ENCODE measurements around the gene MRPS34.
"Not testable (repeated sequence)": the region's sequence is repeated elsewhere in the genome, so short reads cannot be mapped to it uniquely, and the experiment has no call there.

Gene MRPS34

GRCh38 chr16:1746693-1747195 lies 26.2 kb downstream of the MRPS34 start:
- FAIRE-seq: no peak

- FAIRE-seq: no peak
Measured at GRCh38 chr16:1745900-1746692, 26.8 kb downstream of the MRPS34 start.

GRCh38 chr16:1745181-1745899 lies 27.6 kb downstream of the MRPS34 start:
- no peak for FAIRE-seq

- FAIRE-seq: no peak
Measured at GRCh38 chr16:1744338-1744840, 28.5 kb downstream of the MRPS34 start.

- no peak for FAIRE-seq
Measured at GRCh38 chr16:1743376-1744337, 29.3 kb downstream of the MRPS34 start.

GRCh38 chr16:1741553-1742165 lies 31.3 kb downstream of the MRPS34 start:
- FAIRE-seq: no peak

- no peak for FAIRE-seq
Measured at GRCh38 chr16:1740781-1741490, 32.0 kb downstream of the MRPS34 start.

GRCh38 chr16:1740234-1740633 lies 32.7 kb downstream of the MRPS34 start:
- no peak for FAIRE-seq

GRCh38 chr16:1734816-1735215 lies 38.1 kb downstream of the MRPS34 start:
- no peak for FAIRE-seq

- no peak for FAIRE-seq
Measured at GRCh38 chr16:1734123-1734522, 38.8 kb downstream of the MRPS34 start.

GRCh38 chr16:1732551-1732987 lies 40.4 kb downstream of the MRPS34 start:
- not testable (repeated sequence) for FAIRE-seq

- FAIRE-seq: no peak
Measured at GRCh38 chr16:1732071-1732470, 40.9 kb downstream of the MRPS34 start.

GRCh38 chr16:1731603-1732002 lies 41.3 kb downstream of the MRPS34 start:
- FAIRE-seq: no peak

GRCh38 chr16:1731073-1731472 lies 41.9 kb downstream of the MRPS34 start:
- no peak for FAIRE-seq

- no peak for FAIRE-seq
Measured at GRCh38 chr16:1729445-1729844, 43.5 kb downstream of the MRPS34 start.

GRCh38 chr16:1729026-1729425 lies 43.9 kb downstream of the MRPS34 start:
- FAIRE-seq: no peak

GRCh38 chr16:1727651-1728624 lies 45.0 kb downstream of the MRPS34 start:
- no peak for FAIRE-seq

- no peak for FAIRE-seq
Measured at GRCh38 chr16:1726661-1727502, 46.1 kb downstream of the MRPS34 start.

- FAIRE-seq: no peak
Measured at GRCh38 chr16:1724491-1724890, 48.4 kb downstream of the MRPS34 start.
